ENCODE data around the gene BTRC. TPM values are rescaled to one million over a fixed set of nuclear protein-coding genes. Genes with fewer than 3 reads are reported as not detected.

The BTRC gene
- polyA plus RNA-seq, 3 donors, result 2.8 to 4.3 (median 3.1) TPM

DNA sequence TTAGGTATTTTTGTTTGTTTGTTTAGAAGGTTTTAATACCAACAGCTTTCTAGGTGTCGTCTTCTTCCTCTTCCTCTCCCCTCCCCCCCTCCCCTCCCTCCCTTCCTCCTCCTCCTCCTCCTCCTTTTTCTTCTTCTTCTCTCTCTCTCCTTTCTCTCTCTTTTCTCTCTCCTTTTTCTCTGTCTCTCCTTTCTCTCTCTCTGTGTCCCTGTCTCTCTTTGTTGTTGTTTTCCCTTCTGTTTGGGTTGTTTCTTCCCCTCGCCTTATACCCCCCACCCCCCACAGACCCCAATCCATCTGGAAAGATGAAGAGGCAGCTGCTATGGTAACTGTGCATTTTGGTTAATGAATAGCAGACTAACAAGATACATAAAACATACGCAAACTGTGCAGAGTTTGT is 75.5 kb downstream of the BTRC start:
- H3K4me2 ChIP-seq (replicated peaks; ENCODE audit: extremely low read depth, low read length, poor library complexity, severe bottlenecking), result no peak overlapping the region
- H4K20me1 ChIP-seq (ENCODE audit: insufficient read depth, low read length), result peaks cover 2% of the 10 kb centered on the region
- H3K27ac ChIP-seq (ENCODE audit: low read depth in 1 of 2, low read length in 2 of 2), result no peak overlapping the region
- H3K9ac ChIP-seq (ENCODE audit: insufficient read depth, low read length, poor library complexity, severe bottlenecking), result no peak overlapping the region
- H3K4me3 ChIP-seq (replicated peaks in 1 of 3; ENCODE audit: low read depth in 2 of 3, low read length in 3 of 3), result no peak overlapping the region
- Mint-ChIP-seq H3K36me3 (peaks cover 6 to 18% of the 10 kb centered on the region in 2 donors), H3K9me3 (no peaks in the 10 kb centered on the region), H3K27ac (no peak overlapping the region), H3K4me1 (no peaks in the 10 kb centered on the region), H3K4me3 (no peak overlapping the region), H3K27me3 (ENCODE audit: low read depth in 3 of 3) (peaks cover 0 to 1% (median 0%) of the 10 kb centered on the region in 3 donors)
- H3K36me3 ChIP-seq (replicated peaks in 1 of 2; ENCODE audit: control insufficient read depth in 1 of 2, insufficient read depth in 2 of 2, low read length in 2 of 2), result no peaks in the 10 kb centered on the region
- peaks cover under 1% of the 10 kb centered on the region in 2 donors for H3K4me1 ChIP-seq (ENCODE audit: control insufficient read depth in 1 of 2, insufficient read depth in 2 of 2, low read length in 2 of 2)
- TF ChIP-seq, protein P1, sequence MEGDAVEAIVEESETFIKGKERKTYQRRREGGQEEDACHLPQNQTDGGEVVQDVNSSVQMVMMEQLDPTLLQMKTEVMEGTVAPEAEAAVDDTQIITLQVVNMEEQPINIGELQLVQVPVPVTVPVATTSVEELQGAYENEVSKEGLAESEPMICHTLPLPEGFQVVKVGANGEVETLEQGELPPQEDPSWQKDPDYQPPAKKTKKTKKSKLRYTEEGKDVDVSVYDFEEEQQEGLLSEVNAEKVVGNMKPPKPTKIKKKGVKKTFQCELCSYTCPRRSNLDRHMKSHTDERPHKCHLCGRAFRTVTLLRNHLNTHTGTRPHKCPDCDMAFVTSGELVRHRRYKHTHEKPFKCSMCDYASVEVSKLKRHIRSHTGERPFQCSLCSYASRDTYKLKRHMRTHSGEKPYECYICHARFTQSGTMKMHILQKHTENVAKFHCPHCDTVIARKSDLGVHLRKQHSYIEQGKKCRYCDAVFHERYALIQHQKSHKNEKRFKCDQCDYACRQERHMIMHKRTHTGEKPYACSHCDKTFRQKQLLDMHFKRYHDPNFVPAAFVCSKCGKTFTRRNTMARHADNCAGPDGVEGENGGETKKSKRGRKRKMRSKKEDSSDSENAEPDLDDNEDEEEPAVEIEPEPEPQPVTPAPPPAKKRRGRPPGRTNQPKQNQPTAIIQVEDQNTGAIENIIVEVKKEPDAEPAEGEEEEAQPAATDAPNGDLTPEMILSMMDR (IDR thresholded peaks at IDR 0.05), result no peak
- H3K9me3 ChIP-seq (replicated peaks in 1 of 2; ENCODE audit: control insufficient read depth in 1 of 2, insufficient read depth in 1 of 2, low read length in 2 of 2), result no peaks in the 10 kb centered on the region
- no peaks in the 10 kb centered on the region for H3K79me2 ChIP-seq (ENCODE audit: insufficient read depth, low read length)
- H3K27me3 ChIP-seq (ENCODE audit: control insufficient read depth in 2 of 2, insufficient read depth in 2 of 2, low read length in 2 of 2), result no peaks in the 10 kb centered on the region
- DNase-seq, result no peak
- intact Hi-C loops (cut with micrococcal nuclease), result no loop called here
- no peak overlapping the region for H2AFZ ChIP-seq (ENCODE audit: insufficient read depth, low read depth, low read length, poor library complexity, severe bottlenecking)
- WGBS (ENCODE audit: insufficient coverage), result no CpG with 5 or more reads among the region's 3 CpGs

DNA sequence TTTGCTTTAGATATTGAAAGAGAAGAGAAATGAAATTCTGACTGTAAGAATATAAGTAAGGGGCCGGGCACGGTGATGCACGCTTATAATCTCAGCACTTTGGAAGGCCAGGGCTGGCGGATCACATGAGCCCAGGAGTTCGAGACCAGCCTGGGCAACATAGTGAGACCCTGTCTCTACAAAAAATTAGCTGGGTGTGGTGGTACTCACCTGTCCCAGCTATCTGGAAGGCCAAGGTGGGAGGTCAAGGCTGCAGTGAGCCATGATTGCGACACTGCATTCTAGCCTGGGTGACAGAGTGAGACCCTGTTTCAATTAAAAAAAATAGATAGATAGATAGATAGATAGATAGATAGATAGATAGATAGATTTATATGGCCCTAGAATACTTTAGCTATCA is 82.3 kb downstream of the BTRC start:
- H3K4me2 ChIP-seq (replicated peaks; ENCODE audit: extremely low read depth, low read length, poor library complexity, severe bottlenecking), result no peak overlapping the region
- no peak overlapping the region for H3K4me3 ChIP-seq (replicated peaks in 1 of 3; ENCODE audit: low read depth in 2 of 3, low read length in 3 of 3)
- H3K9me3 Mint-ChIP-seq, result peaks cover 0 to 3% (median 0%) of the 10 kb centered on the region in 7 donors
- 97% methylated on average over 6 of the region's 6 CpGs for WGBS (ENCODE audit: insufficient coverage)
- H3K79me2 ChIP-seq (ENCODE audit: insufficient read depth, low read length), result no peaks in the 10 kb centered on the region
- intact Hi-C loops (cut with micrococcal nuclease), result no loop called here
- H3K9ac ChIP-seq (ENCODE audit: insufficient read depth, low read length, poor library complexity, severe bottlenecking), result no peak overlapping the region
- H3K27ac ChIP-seq (ENCODE audit: low read depth in 1 of 2, low read length in 2 of 2), result no peak overlapping the region
- no peaks in the 10 kb centered on the region for H3K36me3 ChIP-seq (replicated peaks in 1 of 2; ENCODE audit: control insufficient read depth in 1 of 2, insufficient read depth in 2 of 2, low read length in 2 of 2)
- H3K27me3 Mint-ChIP-seq (ENCODE audit: low read depth in 3 of 3), result no peaks in the 10 kb centered on the region
- H3K27ac Mint-ChIP-seq, result no peak overlapping the region
- H3K27me3 ChIP-seq (ENCODE audit: control insufficient read depth in 2 of 2, insufficient read depth in 2 of 2, low read length in 2 of 2), result no peaks in the 10 kb centered on the region
- TF ChIP-seq, protein P1 (IDR thresholded peaks at IDR 0.05), result no peak
- H3K36me3 Mint-ChIP-seq, result peaks cover 3 to 13% of the 10 kb centered on the region in 2 donors
- peaks cover 5 to 6% of the 10 kb centered on the region in 2 donors for H3K4me1 ChIP-seq (ENCODE audit: control insufficient read depth in 1 of 2, insufficient read depth in 2 of 2, low read length in 2 of 2)
- peaks cover 5% of the 10 kb centered on the region for H3K4me1 Mint-ChIP-seq
- no peak overlapping the region for H3K4me3 Mint-ChIP-seq
- H3K9me3 ChIP-seq (replicated peaks in 1 of 2; ENCODE audit: control insufficient read depth in 1 of 2, insufficient read depth in 1 of 2, low read length in 2 of 2), result no peaks in the 10 kb centered on the region
- no peak overlapping the region for H2AFZ ChIP-seq (ENCODE audit: insufficient read depth, low read depth, low read length, poor library complexity, severe bottlenecking)
- peaks cover 4% of the 10 kb centered on the region for H4K20me1 ChIP-seq (ENCODE audit: insufficient read depth, low read length)
- DNase-seq, result no peak
